HFF-Myc (cell line): ENCODE results near the gene SLC4A9.

Experiments used
- DNase-seq: peaks from one replicate; pipeline ENCODE4 v3.0.0-alpha.2; 2011; ENCODE audit warnings: low read depth; ENCODE audit errors: extremely low read depth
- H3K4me3 ChIP-seq: replicated peaks from 2 replicates; pipeline ENCODE4 v1.5.1; 2011; ENCODE audit warnings: low read depth, mild to moderate bottlenecking, control low read depth, low read length
- CTCF ChIP-seq: IDR thresholded peaks from 2 replicates; pipeline ENCODE4 v1.5.1; 2012; ENCODE audit warnings: mild to moderate bottlenecking, low read depth, low read length, control low read depth; ENCODE audit errors: missing control alignments

Gene SLC4A9

GRCh38 chr5:140325486-140325885 is 34.5 kb upstream of the SLC4A9 start:
- no peak overlapping the region for H3K4me3 ChIP-seq
- no peak for TF ChIP-seq CTCF
- DNase-seq, result no peak

GRCh38 chr5:140327589-140327988 is 32.4 kb upstream of the SLC4A9 start:
- TF ChIP-seq CTCF, result no peak
- DNase-seq, result no peak
- no peak overlapping the region for H3K4me3 ChIP-seq

- no peak overlapping the region for H3K4me3 ChIP-seq
- no peak for TF ChIP-seq CTCF
- no peak for DNase-seq
Observed at GRCh38 chr5:140328036-140328764, 31.8 kb upstream of the SLC4A9 start.

GRCh38 chr5:140329739-140330481 is 30.1 kb upstream of the SLC4A9 start:
- no peak for DNase-seq
- no peak for TF ChIP-seq CTCF
- no peak overlapping the region for H3K4me3 ChIP-seq

GRCh38 chr5:140331638-140332037 is 28.4 kb upstream of the SLC4A9 start:
- TF ChIP-seq CTCF, result no peak
- no peak for DNase-seq
- no peak overlapping the region for H3K4me3 ChIP-seq

GRCh38 chr5:140336388-140336787 is 23.6 kb upstream of the SLC4A9 start:
- TF ChIP-seq CTCF, result no peak
- no peak for DNase-seq
- no peak overlapping the region for H3K4me3 ChIP-seq
